ENCODE data around the gene ZMYM3.

DNA sequence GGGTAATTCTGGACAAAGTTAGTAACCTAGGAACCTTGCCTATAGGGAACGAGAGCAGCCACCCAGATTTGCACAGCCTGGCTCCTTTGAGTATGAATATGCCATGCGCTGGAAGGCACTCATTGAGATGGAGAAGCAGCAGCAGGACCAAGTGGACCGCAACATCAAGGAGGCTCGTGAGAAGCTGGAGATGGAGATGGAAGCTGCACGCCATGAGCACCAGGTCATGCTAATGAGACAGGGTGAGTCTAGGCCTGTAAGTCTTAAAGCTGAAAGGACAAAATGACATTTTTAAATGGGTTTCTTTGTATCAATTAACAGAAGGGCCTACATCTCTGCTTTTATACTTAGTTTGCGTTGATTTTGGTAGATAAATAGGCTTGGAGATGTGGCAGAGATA is 42.9 kb upstream of the ZMYM3 start:
- TF ChIP-seq CTCF (IDR thresholded peaks at IDR 0.05) (no peak), EZH2 (IDR thresholded peaks at IDR 0.05; ENCODE audit: borderline replicate concordance, insufficient read depth, low read depth, low read length, poor library complexity, severe bottlenecking) (no peak)
